Left renal cortex interstitium (tissue), 4 donors: ENCODE data around the gene POU2F1. TPM values are rescaled to one million over a fixed set of nuclear protein-coding genes. Genes with fewer than 3 reads are reported as not detected.

ENCODE experiments used
- DNase-seq, 4 donors: peaks; one replicate each; pipeline ENCODE4 v3.0.0-alpha.2; 2013; ENCODE audit warnings: low read depth in 4 of 4, low spot score in 2 of 4, missing footprints in 1 of 4
- polyA plus RNA-seq, 4 donors: library from polyadenylated mRNA; unstranded; fragments of 120-200 nt; gene quantifications; one replicate each; pipeline ENCODE4 v1.2.1, GENCODE V29; 2013; ENCODE audit not compliant: insufficient read length in 4 of 4

The POU2F1 gene
- polyA plus RNA-seq, 4 donors = 11.8 to 18.6 (median 13.9) TPM

DNA sequence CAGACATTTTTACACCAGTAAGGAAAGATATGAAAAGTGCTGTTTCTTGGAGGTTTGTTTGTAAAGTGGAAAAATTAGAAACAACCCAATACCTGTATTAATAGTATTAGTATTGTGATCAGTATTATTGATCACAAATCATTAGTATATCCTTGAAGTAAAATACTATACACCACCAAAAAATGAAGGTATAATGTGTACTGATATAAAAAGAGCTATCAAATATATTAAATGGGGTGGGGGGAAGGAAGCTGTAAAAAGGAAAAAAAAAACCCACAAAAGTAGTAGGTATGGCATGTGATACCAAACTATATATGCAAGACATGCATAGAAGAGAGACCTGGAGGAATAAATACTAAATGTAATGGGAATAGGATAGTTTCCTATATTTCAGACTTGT, 46.3 kb downstream of the POU2F1 start:
- DNase-seq = no peak

- no peak for DNase-seq
These were observed 47.7 kb downstream of the POU2F1 start for GRCh38 chr1:167268347-167268787.

DNA sequence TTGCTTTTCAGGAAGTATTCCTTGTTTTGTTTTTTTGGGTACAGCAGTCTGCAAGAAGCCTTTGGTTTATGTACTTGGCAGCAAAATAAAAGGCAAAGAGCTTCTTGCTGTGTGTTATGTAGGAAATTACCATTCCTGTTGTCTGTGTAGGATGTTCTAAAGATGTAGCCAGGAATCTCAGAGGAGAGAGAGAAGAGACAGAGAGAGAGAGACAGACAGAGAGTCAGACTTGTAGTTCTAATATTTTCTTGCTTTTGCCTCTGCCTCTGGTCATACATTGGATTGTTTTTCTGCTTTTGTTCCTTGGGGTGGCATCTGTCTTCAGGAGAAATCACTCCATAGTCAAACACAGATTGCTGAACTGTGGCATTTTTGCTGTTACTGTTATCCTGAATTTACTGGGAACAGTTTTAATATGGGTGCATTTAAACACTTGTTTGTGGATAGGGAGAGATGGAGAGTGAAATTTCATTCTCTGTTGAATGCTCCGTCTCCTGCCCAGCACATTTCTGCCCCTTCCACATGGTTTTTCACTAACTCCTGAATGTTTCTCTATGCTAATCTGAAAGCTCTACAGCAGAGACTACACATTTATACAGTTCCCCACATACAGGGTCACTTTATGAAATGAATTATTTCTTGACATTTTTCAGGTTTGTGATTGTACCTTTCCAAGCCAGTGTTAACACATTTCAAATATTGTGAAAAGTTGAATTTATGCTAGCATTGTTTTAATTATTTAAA, 49.8 kb downstream of the POU2F1 start:
- DNase-seq = no peak

- DNase-seq = no peak
These were observed 51.8 kb downstream of the POU2F1 start for GRCh38 chr1:167272369-167272957.

GRCh38 chr1:167273027-167273800, 52.5 kb downstream of the POU2F1 start:
- DNase-seq = no peak

- DNase-seq = no peak
These were observed 53.4 kb downstream of the POU2F1 start for GRCh38 chr1:167274061-167274460.

GRCh38 chr1:167276969-167277368, 56.3 kb downstream of the POU2F1 start:
- DNase-seq = no peak

DNA sequence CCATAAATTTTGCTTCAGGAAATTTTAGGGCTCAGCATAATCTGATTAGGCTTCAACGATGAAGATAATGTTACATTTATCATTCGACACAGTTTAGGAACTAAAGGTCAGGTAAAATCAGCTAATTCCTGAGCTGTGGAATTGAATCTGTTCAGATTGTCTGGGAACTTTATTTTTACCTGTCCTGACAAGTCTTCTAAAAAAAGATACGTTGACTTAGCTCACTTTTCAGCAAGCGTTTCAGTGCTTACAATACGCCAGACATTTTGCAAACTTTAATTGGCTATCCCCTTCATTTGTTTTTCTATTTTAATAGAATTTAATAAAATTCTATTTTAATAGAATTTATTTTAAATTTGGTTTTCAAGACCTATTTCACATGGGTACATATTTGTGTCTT, 57.8 kb downstream of the POU2F1 start:
- no peak for DNase-seq

DNA sequence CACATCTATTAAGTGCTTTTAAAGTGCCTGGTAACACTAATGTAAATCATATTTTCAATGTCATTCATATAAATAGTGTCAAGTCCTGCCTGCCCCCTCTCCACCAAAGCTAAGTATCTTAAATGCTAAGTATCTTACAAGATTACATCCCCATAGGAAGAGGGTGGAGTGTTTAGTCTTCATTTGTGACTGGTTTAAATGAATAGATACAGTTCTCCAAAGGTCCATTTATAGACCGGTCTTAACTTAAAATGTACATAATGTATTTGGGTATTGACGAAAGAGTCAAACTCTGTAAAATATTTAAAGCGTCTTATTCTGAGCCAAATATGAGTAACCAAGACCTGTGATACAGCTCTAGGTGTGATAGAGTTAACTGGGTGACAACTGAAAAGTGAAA, 60.2 kb downstream of the POU2F1 start:
- no peak for DNase-seq

DNA sequence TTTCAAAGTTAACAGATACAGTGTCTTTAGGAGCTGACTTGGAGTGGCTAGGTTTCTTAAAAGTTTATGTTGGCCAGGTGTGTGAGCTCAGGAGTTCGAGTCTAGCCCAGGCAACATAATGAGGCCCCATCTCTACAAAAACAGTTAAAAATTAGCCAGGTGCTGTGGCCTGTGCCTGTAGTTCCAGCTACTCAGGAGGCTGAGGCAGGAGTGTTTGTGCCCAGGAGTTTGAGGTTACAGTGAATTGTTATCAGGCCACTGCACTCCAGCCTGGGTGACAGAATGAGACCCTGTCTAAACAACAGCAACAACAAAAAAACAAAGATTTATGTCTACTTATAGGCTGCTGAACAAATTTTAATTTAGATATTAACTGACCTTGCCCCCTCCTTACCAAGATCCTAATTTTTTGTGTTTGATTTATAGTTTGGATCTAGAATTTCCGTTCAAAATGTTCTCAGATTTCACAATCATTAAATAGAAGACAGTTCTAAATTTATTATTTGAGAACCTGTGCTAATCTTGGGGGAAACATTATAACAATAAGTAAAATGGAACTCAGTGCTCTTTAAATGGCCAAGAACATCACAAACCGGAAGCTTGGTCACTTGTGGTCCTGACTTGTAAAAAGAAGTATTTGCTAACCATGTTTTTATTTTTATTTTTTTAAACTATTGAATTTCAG, 67.8 kb downstream of the POU2F1 start:
- DNase-seq = no peak

DNA sequence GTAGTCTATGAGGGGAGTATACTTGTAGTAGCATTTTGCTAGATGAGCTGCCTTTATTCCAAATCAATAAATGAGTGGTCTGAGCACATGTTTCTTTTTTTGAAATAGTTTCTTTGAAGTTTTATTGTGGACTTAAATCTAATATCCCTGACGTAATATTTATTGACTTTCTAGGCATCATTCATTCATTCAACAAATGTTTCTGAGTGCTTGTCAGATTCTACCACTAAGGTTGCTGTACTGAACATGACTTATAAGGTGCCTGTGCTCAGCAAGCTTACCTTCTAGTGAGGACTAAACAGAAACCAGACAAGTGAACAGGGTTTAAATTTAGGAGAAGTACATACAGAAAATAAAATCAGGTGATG, 68.4 kb downstream of the POU2F1 start:
- no peak for DNase-seq

DNA sequence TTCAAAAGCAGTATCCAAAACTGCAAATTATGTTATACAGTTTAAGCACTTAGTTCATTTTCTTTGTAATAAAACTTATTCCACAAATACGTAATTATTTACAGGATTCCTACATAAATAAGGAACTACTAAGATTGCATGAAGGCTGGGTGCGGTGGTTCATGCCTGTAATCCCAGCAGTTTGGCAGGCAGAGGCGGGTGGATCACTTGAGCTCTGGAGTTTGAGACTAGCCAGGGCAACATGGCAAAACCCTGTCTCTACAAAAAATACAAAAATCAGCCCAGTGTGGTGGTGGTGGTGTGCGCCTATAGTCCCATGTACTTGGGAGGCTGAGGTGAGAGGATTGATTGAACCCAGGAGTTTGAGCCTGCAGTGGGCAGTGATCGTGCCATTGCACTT, 69.3 kb downstream of the POU2F1 start:
- DNase-seq = no peak

- no peak for DNase-seq
These were observed 71.0 kb downstream of the POU2F1 start for GRCh38 chr1:167291539-167292185.

- DNase-seq = no peak
These were observed 71.5 kb downstream of the POU2F1 start for GRCh38 chr1:167292216-167292615.

DNA sequence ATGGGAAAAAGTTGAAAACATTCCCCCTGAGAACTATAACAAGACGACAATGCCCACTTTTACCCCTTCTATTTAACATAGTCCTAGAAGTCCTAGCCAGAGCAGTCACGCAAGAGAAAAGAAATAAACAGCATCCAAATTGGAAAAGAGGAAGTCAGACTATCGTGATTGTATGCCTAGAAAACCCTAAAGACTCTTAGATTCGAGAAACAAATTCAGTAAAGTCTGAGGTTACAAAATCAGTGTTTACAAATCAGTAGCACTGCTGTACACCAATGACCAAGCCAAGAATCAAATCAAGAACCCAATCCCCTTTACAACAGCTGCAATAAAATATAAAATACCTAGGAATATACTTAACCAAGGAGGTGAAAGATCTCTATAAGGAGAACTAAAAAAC, 72.4 kb downstream of the POU2F1 start:
- no peak for DNase-seq

DNA sequence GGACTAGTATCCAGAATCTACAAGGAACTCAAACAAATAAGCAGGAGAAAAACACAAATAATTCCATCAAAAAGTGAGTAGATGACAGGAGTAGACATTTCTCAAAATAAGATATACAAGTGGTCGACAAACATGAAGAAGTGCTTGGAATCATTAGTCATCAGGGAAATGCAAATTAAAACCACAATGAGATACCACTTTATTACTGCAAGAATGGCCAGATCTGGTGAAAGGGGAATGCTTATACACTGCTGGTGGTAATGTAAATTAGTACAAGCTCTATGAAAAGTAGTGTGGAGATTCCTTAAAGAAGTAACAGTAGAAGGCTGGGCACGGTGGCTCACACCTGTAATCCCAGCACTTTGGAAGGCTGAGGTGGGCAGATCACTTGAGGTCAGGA, 73.8 kb downstream of the POU2F1 start:
- no peak for DNase-seq

DNA sequence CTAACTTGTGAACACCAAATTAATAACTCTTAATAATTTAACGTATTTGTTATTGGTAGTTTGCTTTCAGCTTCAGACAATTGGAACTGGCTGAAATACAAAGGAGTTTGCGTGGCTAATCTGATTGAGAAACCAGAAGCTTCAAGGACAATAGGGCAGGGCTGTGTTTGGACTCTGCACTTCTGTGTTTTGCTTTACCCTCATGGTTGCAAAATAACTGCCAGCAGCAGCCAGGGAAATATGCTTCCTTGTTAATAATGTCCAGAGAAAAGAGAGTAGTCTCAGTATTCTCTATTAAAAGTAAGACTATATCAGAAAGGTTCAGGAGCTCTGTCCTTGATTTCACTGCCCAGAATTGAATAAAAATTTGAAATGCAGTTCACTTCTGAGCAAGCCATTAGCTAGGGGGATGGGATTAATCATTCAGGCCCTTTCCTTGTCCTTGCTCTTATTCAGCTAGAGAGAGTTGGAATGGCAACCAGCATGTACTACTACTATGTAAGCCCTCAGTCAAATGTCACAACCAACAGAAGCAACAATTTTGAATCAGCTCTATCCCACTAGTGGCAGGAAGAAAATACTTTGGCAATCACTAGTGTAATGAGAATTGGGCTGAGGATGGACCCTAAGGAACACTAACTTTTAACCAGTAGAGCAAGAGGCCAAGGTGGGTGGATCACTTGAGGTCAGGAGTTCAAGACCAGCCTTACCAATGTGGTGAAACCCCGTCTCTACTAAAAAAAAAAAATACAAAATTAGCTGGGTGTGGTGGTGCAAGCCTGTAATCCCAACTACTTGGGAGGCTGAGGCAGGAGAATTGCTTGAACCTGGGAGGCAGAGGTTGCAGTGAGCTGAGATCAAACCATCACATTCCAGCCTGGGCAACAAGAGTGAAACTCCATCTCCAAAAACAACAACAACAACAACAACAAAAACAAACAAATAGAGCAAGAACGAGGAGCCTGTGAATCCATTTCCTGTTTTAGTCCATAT, 76.8 kb downstream of the POU2F1 start:
- no peak for DNase-seq

- no peak for DNase-seq
These were observed 77.6 kb downstream of the POU2F1 start for GRCh38 chr1:167298325-167298724.

DNA sequence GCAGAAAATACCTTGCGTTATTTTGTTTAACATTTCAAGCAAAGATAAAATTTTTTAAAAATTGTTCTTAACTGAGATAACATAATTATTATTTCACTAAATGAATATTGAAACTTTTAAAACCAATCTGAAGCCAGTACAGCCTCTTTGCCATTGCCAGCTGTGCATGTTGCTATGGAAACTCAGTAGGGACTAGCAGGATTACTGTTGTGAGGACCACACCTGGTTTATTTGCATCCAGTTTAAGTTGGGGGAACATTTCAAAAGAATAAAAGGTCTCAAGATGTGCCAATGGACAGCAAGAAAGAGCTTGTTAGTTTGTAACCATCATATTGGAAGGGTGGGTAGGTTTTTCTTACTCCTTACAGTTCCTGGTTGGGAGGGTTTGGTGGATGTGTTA, 80.7 kb downstream of the POU2F1 start:
- no peak for DNase-seq

DNA sequence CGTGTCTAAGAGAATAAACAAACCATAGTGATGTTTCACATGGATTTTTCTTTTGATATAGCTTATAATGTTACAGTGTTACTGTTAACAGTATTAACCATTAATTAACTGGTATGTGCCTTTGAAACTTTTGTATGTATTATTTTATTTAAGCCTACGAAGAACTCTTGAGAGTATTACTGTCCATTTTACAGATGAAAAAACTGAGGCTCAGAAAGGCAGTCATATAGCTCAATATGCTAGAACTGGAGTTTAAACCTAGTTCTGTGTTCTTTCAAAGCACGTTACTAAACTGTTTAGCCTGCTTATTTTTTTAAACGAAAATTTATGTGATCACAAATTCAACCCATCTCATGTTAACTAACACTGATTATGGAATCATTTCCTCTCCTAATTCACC, 83.5 kb downstream of the POU2F1 start:
- no peak for DNase-seq
